ENCODE data around the gene LRRC27. TPM values are rescaled to one million over a fixed set of nuclear protein-coding genes. Genes with fewer than 3 reads are reported as not detected.
"Not testable (repeated sequence)": the region's sequence is repeated elsewhere in the genome, so short reads cannot be mapped to it uniquely, and the experiment has no call there.

LRRC27 gene
- total RNA-seq, 1 donor from 2014 or later, result 13.8 TPM

GRCh38 chr10:132376394-132376851, 44.4 kb downstream of the LRRC27 start:
- H3K36me3 Mint-ChIP-seq (ENCODE audit: unreplicated experiment), result peaks cover 11% of the 10 kb centered on the region
- TF ChIP-seq CTCF (IDR thresholded peaks at IDR 0.05; ENCODE audit: partially characterized antibody, unreplicated experiment), result no peak

GRCh38 chr10:132377326-132377725, 45.3 kb downstream of the LRRC27 start:
- no peak for DNase-seq
- no peak for TF ChIP-seq CTCF (IDR thresholded peaks at IDR 0.05; ENCODE audit: partially characterized antibody, unreplicated experiment)
- Mint-ChIP-seq H3K36me3 (ENCODE audit: unreplicated experiment) (peaks cover 14% of the 10 kb centered on the region), H3K4me1 (ENCODE audit: low read depth, unreplicated experiment) (peaks cover 21% of the 10 kb centered on the region), H3K4me3 (ENCODE audit: unreplicated experiment) (no peak overlapping the region), H3K27ac (ENCODE audit: unreplicated experiment) (no peak overlapping the region), H3K27me3 (ENCODE audit: unreplicated experiment) (peaks cover 3% of the 10 kb centered on the region), H3K9me3 (ENCODE audit: unreplicated experiment) (peaks cover 10% of the 10 kb centered on the region)

More at GRCh38 chr10:132376394-132376851, 44.4 kb downstream of the LRRC27 start:
- Mint-ChIP-seq H3K9me3 (ENCODE audit: unreplicated experiment) (peaks cover 10% of the 10 kb centered on the region), H3K4me1 (ENCODE audit: low read depth, unreplicated experiment) (peaks cover 23% of the 10 kb centered on the region), H3K27ac (ENCODE audit: unreplicated experiment) (no peak overlapping the region), H3K27me3 (ENCODE audit: unreplicated experiment) (peaks cover 5% of the 10 kb centered on the region), H3K4me3 (ENCODE audit: unreplicated experiment) (no peak overlapping the region)
- peak; percentile 12 for DNase-seq

- H3K36me3 Mint-ChIP-seq (ENCODE audit: unreplicated experiment), result peaks cover 14% of the 10 kb centered on the region
- not testable (repeated sequence) for H3K4me3 Mint-ChIP-seq (ENCODE audit: unreplicated experiment); H3K27ac Mint-ChIP-seq (ENCODE audit: unreplicated experiment); H3K9me3 Mint-ChIP-seq (ENCODE audit: unreplicated experiment); H3K27me3 Mint-ChIP-seq (ENCODE audit: unreplicated experiment); DNase-seq
- peaks cover 13% of the 10 kb centered on the region for H3K4me1 Mint-ChIP-seq (ENCODE audit: low read depth, unreplicated experiment)
Measured at GRCh38 chr10:132379026-132379425, 47.0 kb downstream of the LRRC27 start.

- not testable (repeated sequence) for DNase-seq; H3K27me3 Mint-ChIP-seq (ENCODE audit: unreplicated experiment); H3K27ac Mint-ChIP-seq (ENCODE audit: unreplicated experiment); H3K4me3 Mint-ChIP-seq (ENCODE audit: unreplicated experiment); H3K9me3 Mint-ChIP-seq (ENCODE audit: unreplicated experiment)
- Mint-ChIP-seq H3K4me1 (ENCODE audit: low read depth, unreplicated experiment) (peaks cover 15% of the 10 kb centered on the region), H3K36me3 (ENCODE audit: unreplicated experiment) (peaks cover 14% of the 10 kb centered on the region)
Measured at GRCh38 chr10:132380986-132381385, 49.0 kb downstream of the LRRC27 start.

DNA sequence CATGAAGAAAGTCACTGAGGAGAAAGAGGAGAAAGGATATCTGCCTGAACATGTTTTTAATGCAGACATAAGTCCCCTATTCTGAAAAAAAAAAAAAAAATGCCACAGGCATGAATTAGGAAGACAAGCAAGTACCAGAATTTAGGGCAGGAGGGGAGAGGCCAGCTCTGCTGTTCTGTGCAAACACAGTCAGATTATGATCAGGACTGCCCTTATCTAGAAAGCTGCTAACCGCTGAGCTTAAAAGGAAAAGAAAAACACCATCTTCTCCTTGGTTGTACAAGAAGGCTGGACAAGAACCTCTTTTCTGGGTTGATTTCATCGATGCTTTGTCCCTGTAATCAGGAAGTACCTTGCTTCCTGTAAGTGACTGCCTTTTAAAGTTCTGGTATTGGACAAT, 49.7 kb downstream of the LRRC27 start:
- Mint-ChIP-seq H3K36me3 (ENCODE audit: unreplicated experiment) (peaks cover 14% of the 10 kb centered on the region), H3K27ac (ENCODE audit: unreplicated experiment) (no peak overlapping the region), H3K9me3 (ENCODE audit: unreplicated experiment) (peaks cover 6% of the 10 kb centered on the region), H3K27me3 (ENCODE audit: unreplicated experiment) (peaks cover 4% of the 10 kb centered on the region), H3K4me3 (ENCODE audit: unreplicated experiment) (no peak overlapping the region), H3K4me1 (ENCODE audit: low read depth, unreplicated experiment) (peaks cover 15% of the 10 kb centered on the region)
- DNase-seq, result no peak
- TF ChIP-seq CTCF (IDR thresholded peaks at IDR 0.05; ENCODE audit: partially characterized antibody, unreplicated experiment), result no peak

- no peak for TF ChIP-seq CTCF (IDR thresholded peaks at IDR 0.05; ENCODE audit: partially characterized antibody, unreplicated experiment)
- H3K27me3 Mint-ChIP-seq (ENCODE audit: unreplicated experiment), result peaks cover 4% of the 10 kb centered on the region
- H3K4me3 Mint-ChIP-seq (ENCODE audit: unreplicated experiment), result no peak overlapping the region
- H3K27ac Mint-ChIP-seq (ENCODE audit: unreplicated experiment), result no peak overlapping the region
- H3K4me1 Mint-ChIP-seq (ENCODE audit: low read depth, unreplicated experiment), result peaks cover 15% of the 10 kb centered on the region
- peak; percentile 7 for DNase-seq
- H3K36me3 Mint-ChIP-seq (ENCODE audit: unreplicated experiment), result peaks cover 14% of the 10 kb centered on the region
- H3K9me3 Mint-ChIP-seq (ENCODE audit: unreplicated experiment), result peaks cover 7% of the 10 kb centered on the region
Measured at GRCh38 chr10:132382231-132382922, 50.4 kb downstream of the LRRC27 start.
